ENCODE results near the gene DAAM1. TPM values are rescaled to one million over a fixed set of nuclear protein-coding genes. Genes with fewer than 3 reads are reported as not detected.

Gene DAAM1
- total RNA-seq: 31.1 and 68.6 TPM in 2 replicates

DNA sequence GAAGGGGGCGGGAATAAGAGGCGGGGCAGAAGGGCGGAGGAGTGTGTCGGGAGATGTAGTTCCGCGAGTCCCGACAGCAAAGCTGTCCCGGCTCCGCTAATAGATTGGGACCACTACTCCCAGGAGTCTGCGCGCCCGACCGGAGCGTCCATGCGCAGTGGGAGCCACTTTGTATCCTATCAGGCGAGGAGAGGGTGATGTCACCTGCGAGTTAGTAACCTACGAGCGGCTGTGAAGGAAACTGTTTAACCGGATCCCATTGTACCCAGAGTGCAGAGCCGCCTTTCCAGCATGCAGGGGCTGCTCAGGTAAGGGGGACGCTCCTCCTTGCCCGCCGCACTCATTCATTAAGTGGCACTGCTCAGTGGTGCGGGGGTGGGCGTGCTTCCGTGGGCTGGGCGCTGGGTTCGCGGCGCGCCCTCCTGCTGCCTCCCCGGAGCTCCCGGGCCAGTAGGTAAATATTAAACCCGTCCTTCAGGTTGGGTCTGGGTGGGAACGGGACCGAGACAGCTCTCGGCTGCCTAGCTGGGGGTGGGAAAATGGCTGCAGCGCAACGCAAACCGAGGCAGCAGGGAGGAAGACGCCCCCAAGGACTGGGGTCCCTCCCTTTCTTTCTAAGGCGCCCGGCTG is at the start of gene DAAM1:
Gene DAAM1, plus strand, starts transcription at position 207 of the 630 bp plus-strand sequence. CDS start 74,811 bp downstream, outside the sequence.

Data from airway epithelial cell (primary cell).